GM06990 (cell line): ENCODE measurements around the gene THEM5.

Source experiments
- DNase-seq: peaks from one replicate; pipeline ENCODE4 v3.0.0-alpha.2; 2011; ENCODE audit not compliant: insufficient read length; ENCODE audit errors: extremely low read depth
- H3K27me3 ChIP-seq: replicated peaks from 2 replicates; pipeline ENCODE4 v1.6.0; 2011; ENCODE audit warnings: low read length; ENCODE audit not compliant: control insufficient read depth, insufficient read depth
- H3K36me3 ChIP-seq: 2 replicates; pipeline ENCODE4 v1.5.1; 2011; ENCODE audit warnings: low read length; ENCODE audit not compliant: control insufficient read depth, insufficient read depth
- H3K4me3 ChIP-seq: replicated peaks from 2 replicates; pipeline ENCODE4 v1.5.1; 2011; ENCODE audit warnings: low read depth, mild to moderate bottlenecking, control low read depth, low read length
- TF ChIP-seq, protein P1 (sequence below): IDR thresholded peaks from 2 replicates; pipeline ENCODE4 v1.5.1; 2011; ENCODE audit warnings: low read length, control low read depth, mild to moderate bottlenecking, inconsistent platforms; ENCODE audit not compliant: insufficient read depth, poor library complexity, severe bottlenecking

The THEM5 gene

DNA sequence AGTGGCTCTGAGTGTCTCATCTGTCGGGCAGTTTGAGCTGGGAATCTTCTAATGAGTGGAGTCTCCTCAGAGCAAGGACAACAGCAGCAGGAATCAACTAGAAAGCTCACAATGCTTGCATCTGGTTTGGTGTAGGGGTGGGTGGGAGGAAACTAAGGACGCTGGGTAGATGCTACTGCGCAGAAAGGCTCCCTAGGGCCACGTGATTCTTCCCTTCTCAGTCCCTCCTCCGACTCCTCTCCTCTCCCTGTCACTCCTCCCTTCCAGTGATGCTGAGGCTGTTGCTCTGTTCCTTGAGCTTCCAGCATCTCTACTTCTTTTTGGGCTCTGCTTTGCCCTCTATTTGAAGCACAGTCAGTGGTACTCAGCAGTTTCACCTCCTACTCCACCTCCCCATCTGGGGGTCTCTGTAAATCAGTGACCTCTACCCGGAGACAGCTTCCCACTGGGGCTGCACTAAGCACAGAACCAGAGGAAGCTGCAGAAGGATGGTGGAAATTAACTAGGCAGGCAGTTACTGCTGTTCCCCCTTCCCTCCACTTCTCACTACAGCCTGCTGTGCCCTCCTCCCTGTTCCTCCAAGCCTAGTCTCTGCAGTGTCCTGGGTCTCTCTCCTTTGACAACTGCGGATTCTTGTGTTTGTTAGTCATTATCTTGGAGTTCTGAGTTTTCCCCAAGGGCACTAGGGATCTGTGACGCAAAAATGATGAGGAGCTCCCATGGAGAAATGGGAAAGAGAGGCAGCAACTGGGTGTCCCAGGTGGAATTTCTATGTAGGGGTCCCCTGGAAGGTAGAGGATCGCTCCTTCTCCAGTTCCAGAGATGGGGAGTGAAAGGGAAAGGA lies 54.1 kb downstream of the THEM5 start:
- DNase-seq, result no peak
- H3K36me3 ChIP-seq, result no peaks in the 10 kb centered on the region
- H3K4me3 ChIP-seq, result no peak overlapping the region
- H3K27me3 ChIP-seq, result no peaks in the 10 kb centered on the region
- TF ChIP-seq, protein P1, sequence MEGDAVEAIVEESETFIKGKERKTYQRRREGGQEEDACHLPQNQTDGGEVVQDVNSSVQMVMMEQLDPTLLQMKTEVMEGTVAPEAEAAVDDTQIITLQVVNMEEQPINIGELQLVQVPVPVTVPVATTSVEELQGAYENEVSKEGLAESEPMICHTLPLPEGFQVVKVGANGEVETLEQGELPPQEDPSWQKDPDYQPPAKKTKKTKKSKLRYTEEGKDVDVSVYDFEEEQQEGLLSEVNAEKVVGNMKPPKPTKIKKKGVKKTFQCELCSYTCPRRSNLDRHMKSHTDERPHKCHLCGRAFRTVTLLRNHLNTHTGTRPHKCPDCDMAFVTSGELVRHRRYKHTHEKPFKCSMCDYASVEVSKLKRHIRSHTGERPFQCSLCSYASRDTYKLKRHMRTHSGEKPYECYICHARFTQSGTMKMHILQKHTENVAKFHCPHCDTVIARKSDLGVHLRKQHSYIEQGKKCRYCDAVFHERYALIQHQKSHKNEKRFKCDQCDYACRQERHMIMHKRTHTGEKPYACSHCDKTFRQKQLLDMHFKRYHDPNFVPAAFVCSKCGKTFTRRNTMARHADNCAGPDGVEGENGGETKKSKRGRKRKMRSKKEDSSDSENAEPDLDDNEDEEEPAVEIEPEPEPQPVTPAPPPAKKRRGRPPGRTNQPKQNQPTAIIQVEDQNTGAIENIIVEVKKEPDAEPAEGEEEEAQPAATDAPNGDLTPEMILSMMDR, result no peak

DNA sequence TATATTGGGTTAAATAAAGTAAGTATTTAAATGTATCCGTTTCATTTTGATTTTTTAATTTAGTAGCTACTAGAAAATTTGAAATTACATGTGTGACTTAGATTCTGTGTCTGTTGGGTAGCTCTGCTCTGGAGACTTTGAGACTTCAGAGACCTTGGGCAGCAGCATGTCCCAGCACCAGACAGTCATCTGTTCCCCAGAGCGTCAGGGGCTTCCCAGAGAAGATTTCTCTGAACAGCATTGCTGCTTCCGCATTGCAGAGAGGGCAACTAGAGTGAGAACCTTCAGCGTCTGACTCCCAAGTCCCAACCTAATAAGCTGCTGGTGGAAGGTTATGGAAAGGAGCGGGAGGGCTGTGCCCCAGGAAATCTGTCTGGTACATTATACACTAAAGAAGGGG lies 54.9 kb downstream of the THEM5 start:
- Histone ChIP-seq H3K36me3 (no peaks in the 10 kb centered on the region), H3K4me3 (no peak overlapping the region), H3K27me3 (no peaks in the 10 kb centered on the region)
- TF ChIP-seq, protein P1, result no peak
- DNase-seq, result no peak
